Lower lobe of right lung (tissue), 2 donors: Measurements from ENCODE around the gene NACAD. TPM values are rescaled to one million over a fixed set of nuclear protein-coding genes. Genes with fewer than 3 reads are reported as not detected.
A peak's percentile ranks its signal among the peaks of the same experiment; 100 is the strongest.

ENCODE experiments used
- ATAC-seq, 2 donors: fragments of 200-7000 bp; cut with Tn5 transposase; one replicate each; pipeline ENCODE4 v1.9.1; 2020 to 2022; ENCODE audit warnings: mild to moderate bottlenecking in 2 of 2, moderate library complexity in 2 of 2
- DNase-seq: peaks from one replicate; pipeline ENCODE4 v3.0.0-alpha.2; 2020
- H3K27ac ChIP-seq: fragments of 200-600 bp; one replicate; pipeline ENCODE4 v1.8.0; 2022
- H3K27me3 ChIP-seq: fragments of 200-600 bp; one replicate; pipeline ENCODE4 v1.8.0; 2022; ENCODE audit warnings: low read depth
- H3K36me3 ChIP-seq: fragments of 200-600 bp; one replicate; pipeline ENCODE4 v1.8.0; 2022; ENCODE audit warnings: mild to moderate bottlenecking
- H3K4me1 ChIP-seq: fragments of 200-600 bp; one replicate; pipeline ENCODE4 v1.8.0; 2022
- H3K4me3 ChIP-seq: fragments of 200-600 bp; one replicate; pipeline ENCODE4 v1.8.0; 2022; ENCODE audit warnings: mild to moderate bottlenecking
- H3K9me3 ChIP-seq: fragments of 200-600 bp; one replicate; pipeline ENCODE4 v1.8.0; 2022
- CTCF ChIP-seq: fragments of 200-600 bp; IDR thresholded peaks from one replicate; pipeline ENCODE4 v1.8.0; 2022; ENCODE audit warnings: antibody characterized with exemption, mild to moderate bottlenecking
- intact Hi-C: fragments of 100-400 bp; cut with DNase I; formaldehyde crosslinking; loops from one replicate; pipeline ENCODE4 v1.11.0; 2022
- total RNA-seq: library from RNA; stranded (reverse); fragmentation: NEBNext Ultra II Directional; extraction: Animal tissue kit (Norgen Biotek cat#: 25700); gene quantifications from one replicate; pipeline ENCODE4 v1.2.1, GENCODE V29; 2021
- donor health status: DM: no; HTN: yes; CAD: no; lungs with severe emphysema.

NACAD gene
- total RNA-seq, 1 donor from 2014 or later: 2.5 TPM

GRCh38 chr7:45101748-45102147, 13.0 kb upstream of the NACAD start:
- Histone ChIP-seq H3K27ac (no peak overlapping the region), H3K9me3 (no peaks in the 10 kb centered on the region), H3K4me3 (no peak overlapping the region), H3K36me3 (peaks cover 89% of the 10 kb centered on the region), H3K4me1 (no peaks in the 10 kb centered on the region), H3K27me3 (no peaks in the 10 kb centered on the region)
- peak; percentile 29 for DNase-seq
- TF ChIP-seq CTCF: no peak
- ATAC-seq: no peak
- intact Hi-C loops: no loop called here

DNA sequence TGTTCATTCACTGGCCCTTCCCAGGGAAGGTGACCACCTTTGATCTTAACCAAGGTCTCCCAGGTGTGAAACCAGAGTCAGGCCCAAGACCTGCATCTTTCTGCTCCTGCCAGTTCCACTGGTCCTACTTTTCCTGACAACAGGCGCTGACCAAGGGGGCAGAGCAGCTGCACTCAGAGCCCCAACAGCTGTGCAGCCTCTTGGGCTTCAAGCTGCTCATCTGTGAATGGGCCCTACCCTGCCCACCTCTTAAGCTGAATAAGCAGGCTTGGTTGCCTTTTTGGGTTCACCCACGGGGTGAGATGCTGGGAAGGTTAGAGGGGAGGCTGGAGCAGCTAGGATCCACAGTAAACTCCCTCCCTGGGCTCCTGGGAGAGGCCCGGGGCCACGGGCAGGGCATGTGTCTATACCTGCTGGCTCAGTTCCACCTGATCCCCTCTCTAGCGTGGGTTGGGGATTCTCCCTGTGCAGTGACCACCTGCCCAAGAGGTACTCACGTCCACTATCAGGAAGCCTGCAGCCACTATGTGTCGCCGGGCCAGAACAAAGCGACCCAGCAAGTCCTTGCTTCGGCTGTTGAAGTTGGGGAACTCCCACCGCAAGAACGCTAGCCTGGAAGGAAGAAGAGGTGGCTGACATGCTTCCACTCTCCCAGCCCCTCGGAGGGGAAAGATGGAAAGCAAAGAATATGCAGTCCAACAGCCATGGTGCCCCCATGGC, 12.2 kb upstream of the NACAD start:
- intact Hi-C loops: no loop called here
- H3K9me3 ChIP-seq: no peaks in the 10 kb centered on the region
- H3K4me1 ChIP-seq: no peaks in the 10 kb centered on the region
- DNase-seq: peak; percentile 13
- no peak overlapping the region for H3K27ac ChIP-seq
- no peak overlapping the region for H3K4me3 ChIP-seq
- no peak for ATAC-seq
- peaks cover 81% of the 10 kb centered on the region for H3K36me3 ChIP-seq
- no peak for TF ChIP-seq CTCF
- no peaks in the 10 kb centered on the region for H3K27me3 ChIP-seq

DNA sequence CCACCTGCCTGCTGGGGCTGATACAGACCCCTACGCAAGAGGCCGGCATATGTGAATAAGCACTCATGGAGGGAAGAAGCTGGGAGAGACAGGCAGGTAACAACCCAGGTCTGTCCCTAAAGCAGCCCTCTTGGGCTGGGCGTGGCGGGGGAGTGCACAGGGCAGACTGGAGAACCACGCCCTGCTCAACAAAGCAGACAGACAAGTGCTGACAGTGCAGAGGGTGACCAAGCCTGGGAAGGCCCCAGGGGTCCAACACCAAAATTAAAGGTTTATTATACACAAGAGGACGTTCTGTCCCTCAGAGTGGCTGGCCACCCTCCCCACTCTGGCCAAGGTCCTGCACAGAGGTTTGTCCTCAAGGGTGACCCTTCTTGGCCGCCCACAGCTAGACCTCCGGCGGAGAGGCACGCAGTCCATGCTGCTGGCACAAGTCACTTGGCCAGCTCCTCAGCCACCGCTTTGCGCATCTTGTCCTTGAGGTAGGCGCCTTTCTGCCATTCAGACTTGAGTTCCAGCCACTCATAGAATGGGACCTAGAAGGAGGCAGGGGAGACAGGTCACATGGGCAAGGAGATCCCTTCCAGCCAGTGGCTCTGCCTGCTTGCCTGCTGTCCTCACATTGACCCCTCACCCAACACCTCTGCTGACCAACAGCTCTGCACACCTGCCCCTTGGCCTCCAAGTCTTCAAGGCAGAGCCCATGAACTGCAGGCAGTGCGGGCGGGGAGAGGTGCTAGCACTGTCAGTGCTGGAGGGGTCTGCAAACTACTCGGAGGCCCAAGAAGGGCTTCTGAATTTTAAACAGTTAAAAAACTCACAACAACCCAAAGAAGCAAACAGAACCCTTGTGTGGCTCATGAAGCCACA, 11.4 kb upstream of the NACAD start:
- no peak overlapping the region for H3K4me3 ChIP-seq
- TF ChIP-seq CTCF: no peak
- H3K4me1 ChIP-seq: no peaks in the 10 kb centered on the region
- no peak overlapping the region for H3K27ac ChIP-seq
- intact Hi-C loops: no loop called here
- no peaks in the 10 kb centered on the region for H3K27me3 ChIP-seq
- H3K9me3 ChIP-seq: no peaks in the 10 kb centered on the region
- peaks cover 73% of the 10 kb centered on the region for H3K36me3 ChIP-seq
- peak; percentile 30 for DNase-seq
- ATAC-seq: no peak

- ATAC-seq: no peak
- peak; percentile 26 for DNase-seq
- H3K9me3 ChIP-seq: no peaks in the 10 kb centered on the region
- no peaks in the 10 kb centered on the region for H3K27me3 ChIP-seq
- peaks cover 64% of the 10 kb centered on the region for H3K36me3 ChIP-seq
- no peak overlapping the region for H3K27ac ChIP-seq
- TF ChIP-seq CTCF: no peak
- no peak overlapping the region for H3K4me3 ChIP-seq
- H3K4me1 ChIP-seq: no peaks in the 10 kb centered on the region
- intact Hi-C loops: no loop called here
These were observed 10.4 kb upstream of the NACAD start for GRCh38 chr7:45098983-45099839.

GRCh38 chr7:45092931-45093235, 4.1 kb upstream of the NACAD start:
- Histone ChIP-seq H3K9me3 (no peaks in the 10 kb centered on the region), H3K27ac (no peak overlapping the region), H3K36me3 (peaks cover under 1% of the 10 kb centered on the region), H3K27me3 (peaks cover 11% of the 10 kb centered on the region), H3K4me3 (no peak overlapping the region), H3K4me1 (peaks cover 14% of the 10 kb centered on the region)
- no peak for TF ChIP-seq CTCF
- ATAC-seq (no peak), DNase-seq (no peak)
- intact Hi-C loops: no loop called here
